GM12864 (cell line): ENCODE data around the gene CABP4.

Experiments
- DNase-seq: peaks from one replicate; pipeline ENCODE4 v3.0.0-alpha.2; 2011; ENCODE audit warnings: low read depth
- H3K4me3 ChIP-seq: 2 replicates; pipeline ENCODE4 v1.5.1; 2011; ENCODE audit warnings: mild to moderate bottlenecking, low read depth, low read length, control low read depth
- TF ChIP-seq, protein P1 (sequence below): IDR thresholded peaks from 2 replicates; pipeline ENCODE4 v1.5.1; 2011; ENCODE audit warnings: low read depth, mild to moderate bottlenecking, moderate library complexity, low read length, control low read depth, inconsistent platforms; ENCODE audit errors: missing control alignments

CABP4 gene

DNA sequence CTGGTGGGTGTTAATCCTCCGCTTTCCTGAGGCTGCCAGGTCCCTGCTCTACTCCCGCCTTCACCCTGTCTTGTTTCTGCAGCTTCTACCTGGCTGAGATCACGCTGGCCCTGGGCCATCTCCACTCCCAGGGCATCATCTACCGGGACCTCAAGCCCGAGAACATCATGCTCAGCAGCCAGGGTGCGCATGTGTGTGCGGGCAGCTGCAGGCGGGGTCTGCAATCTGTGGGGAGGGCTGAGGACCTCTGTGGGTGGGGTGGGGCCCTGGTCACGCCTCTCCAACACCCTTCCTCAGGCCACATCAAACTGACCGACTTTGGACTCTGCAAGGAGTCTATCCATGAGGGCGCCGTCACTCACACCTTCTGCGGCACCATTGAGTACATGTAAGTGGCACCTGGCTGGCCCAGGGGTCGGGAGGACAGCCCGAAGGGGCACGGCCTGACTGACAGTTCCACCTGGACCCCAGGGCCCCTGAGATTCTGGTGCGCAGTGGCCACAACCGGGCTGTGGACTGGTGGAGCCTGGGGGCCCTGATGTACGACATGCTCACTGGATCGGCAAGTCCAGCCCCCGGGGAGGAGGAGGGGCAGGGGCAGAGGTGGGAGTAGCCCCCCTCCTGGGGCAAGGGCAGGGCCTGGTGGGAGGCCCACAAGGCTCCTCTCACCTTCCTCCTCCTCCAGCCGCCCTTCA, 22.4 kb upstream of the CABP4 start:
- DNase-seq, result no peak
- TF ChIP-seq, protein P1, sequence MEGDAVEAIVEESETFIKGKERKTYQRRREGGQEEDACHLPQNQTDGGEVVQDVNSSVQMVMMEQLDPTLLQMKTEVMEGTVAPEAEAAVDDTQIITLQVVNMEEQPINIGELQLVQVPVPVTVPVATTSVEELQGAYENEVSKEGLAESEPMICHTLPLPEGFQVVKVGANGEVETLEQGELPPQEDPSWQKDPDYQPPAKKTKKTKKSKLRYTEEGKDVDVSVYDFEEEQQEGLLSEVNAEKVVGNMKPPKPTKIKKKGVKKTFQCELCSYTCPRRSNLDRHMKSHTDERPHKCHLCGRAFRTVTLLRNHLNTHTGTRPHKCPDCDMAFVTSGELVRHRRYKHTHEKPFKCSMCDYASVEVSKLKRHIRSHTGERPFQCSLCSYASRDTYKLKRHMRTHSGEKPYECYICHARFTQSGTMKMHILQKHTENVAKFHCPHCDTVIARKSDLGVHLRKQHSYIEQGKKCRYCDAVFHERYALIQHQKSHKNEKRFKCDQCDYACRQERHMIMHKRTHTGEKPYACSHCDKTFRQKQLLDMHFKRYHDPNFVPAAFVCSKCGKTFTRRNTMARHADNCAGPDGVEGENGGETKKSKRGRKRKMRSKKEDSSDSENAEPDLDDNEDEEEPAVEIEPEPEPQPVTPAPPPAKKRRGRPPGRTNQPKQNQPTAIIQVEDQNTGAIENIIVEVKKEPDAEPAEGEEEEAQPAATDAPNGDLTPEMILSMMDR, result no peak
- H3K4me3 ChIP-seq, result no peak overlapping the region

DNA sequence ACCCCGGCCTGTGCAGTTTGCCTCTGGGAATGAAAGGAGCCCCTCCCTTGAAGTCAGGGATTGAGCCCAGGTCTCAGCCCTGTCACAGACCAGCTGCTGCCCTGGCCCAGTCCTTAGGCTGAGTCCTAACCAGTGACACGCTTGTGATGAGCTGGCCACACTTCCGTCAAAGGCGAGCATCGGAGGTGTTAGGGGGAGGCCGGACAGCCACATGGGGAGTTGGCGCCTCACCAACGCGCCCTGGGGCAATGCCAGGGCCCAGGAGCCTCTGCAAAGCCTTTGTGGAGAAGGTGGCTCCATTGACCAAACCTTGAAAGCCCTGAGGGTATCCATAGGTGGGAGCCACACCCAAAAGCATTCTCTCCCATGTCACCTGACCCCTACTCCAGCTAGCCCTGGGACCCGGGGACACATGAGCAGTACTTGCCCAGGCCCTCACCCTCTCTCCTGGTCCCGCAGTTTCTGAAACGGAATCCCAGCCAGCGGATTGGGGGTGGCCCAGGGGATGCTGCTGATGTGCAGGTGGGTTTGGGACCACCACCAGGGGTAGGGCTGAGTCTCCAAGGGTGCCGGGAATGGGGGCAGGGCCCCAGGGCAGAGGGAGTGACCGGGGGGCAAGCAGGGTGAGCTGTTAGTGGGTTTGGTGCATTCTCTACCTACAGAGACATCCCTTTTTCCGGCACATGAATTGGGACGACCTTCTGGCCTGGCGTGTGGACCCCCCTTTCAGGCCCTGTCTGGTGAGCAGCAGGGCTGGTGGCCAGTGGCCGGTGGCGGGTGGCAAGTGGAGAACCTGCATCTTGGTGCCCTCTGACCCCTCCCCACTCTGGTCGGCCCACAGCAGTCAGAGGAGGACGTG, 21.4 kb upstream of the CABP4 start:
- TF ChIP-seq, protein P1, result no peak
- no peak for DNase-seq
- no peak overlapping the region for H3K4me3 ChIP-seq

DNA sequence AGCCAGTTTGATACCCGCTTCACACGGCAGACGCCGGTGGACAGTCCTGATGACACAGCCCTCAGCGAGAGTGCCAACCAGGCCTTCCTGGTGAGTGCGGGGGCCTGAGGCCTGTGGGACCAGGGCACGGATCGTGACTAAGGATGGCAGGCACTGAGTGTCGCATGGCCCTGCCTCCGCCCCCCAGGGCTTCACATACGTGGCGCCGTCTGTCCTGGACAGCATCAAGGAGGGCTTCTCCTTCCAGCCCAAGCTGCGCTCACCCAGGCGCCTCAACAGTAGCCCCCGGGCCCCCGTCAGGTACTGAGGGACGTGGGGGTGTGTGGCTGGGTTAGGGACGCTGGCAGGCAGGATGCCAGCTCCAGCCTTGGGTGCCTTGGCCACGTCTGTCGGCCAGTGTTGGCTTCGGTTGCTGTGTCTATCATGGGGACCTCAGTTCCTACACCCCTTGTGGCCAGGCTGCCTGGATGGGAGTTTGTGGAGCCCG, 20.7 kb upstream of the CABP4 start:
- no peak for DNase-seq
- TF ChIP-seq, protein P1, result no peak
- peak overlapping the region; percentile 87 for H3K4me3 ChIP-seq

DNA sequence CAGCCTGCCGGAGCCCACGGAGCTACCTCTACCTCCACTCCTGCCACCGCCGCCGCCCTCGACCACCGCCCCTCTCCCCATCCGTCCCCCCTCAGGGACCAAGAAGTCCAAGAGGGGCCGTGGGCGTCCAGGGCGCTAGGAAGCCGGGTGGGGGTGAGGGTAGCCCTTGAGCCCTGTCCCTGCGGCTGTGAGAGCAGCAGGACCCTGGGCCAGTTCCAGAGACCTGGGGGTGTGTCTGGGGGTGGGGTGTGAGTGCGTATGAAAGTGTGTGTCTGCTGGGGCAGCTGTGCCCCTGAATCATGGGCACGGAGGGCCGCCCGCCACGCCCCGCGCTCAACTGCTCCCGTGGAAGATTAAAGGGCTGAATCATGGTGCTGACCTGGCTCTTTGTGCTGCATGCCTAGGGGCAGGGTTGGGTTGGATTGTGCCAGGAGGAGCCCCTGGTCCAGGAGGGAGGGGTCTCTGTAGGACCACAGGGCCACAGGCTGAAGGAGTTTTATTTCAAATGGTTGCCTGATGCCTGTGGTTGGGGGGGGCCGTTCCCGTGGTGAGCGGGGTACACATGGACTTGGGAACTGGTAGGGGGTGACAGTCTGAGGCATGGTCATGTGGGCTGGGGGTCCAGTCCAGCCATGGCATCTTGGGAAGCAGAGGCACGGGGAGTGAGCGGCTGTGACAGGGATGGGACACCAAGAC, 20.0 kb upstream of the CABP4 start:
- H3K4me3 ChIP-seq, result peak overlapping the region; percentile 87

DNA sequence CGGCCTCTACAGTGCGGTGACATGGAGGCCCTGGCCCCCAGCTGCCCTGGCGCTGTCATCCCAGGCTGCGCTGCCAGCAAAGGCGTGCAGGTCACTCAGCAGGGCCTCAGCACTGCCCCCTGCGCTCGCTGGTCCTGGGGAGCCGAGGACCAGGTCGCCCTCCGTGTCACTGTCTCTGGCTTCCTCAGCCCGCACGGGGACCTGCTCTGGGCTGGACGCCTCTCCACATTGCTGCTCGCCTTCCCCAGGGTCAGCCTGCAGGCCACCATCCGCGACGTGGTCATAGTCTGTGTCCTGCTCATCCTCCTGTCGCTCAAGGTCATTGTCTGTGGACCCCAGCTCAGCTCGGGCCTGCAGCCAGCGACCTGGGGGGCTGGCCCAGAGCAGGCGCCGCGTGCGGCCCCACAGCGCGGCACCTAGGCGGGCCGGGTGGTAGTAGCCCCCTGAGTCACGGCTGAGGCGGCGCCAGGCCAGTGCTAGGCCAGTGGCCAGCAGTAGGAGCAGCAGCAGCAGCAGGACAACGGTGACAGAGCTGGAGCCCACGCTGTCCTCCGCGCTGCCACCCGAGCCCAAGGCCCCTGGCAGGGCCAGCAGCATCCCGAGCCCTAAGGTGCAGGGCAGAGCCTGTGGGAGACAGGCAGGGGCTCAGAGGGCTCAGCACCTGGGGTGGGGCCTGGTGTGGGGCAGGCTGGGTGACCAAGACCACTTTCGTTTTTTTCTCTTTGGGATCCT, 19.3 kb upstream of the CABP4 start:
- TF ChIP-seq, protein P1, result no peak
- DNase-seq, result no peak

More for the DNA sequence above, 20.0 kb upstream of the CABP4 start:
- TF ChIP-seq, protein P1, result no peak
- no peak for DNase-seq

DNA sequence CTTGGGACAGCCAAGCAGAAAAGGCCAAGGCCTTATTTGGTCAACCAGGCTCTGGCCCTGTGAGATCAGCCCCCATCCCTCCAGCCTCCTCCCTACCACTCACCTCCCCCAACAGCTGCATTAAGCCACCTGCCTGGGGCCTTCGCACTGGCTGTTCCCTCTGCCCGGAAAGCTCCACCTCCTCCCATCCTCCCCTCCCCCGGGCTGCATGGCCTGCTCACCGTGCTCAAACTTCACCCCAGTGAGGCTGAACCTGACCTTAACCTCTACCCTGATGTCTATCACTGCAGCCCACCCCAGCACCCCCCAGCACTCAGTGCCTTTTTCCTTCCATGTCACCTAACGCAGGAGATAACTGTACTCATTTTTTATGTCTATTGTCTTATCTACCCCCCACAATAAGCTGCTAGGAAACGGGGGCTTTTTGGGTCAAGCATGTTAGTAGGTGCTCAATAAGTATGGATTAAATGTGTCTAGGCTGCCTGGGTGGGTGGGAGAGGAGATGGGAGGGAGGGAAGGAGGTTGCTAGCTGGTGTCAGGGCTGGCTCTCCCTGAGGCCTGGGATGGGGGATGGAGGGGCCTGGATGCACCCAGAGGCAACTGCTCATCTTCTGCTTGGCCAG, 18.6 kb upstream of the CABP4 start:
- peak; percentile 75 for DNase-seq
- TF ChIP-seq, protein P1, result no peak
- H3K4me3 ChIP-seq, result peak overlapping the region; percentile 87

More for the DNA sequence above, 19.3 kb upstream of the CABP4 start:
- peak overlapping the region; percentile 87 for H3K4me3 ChIP-seq
